ENCODE data around the gene NCAM1. TPM values are rescaled to one million over a fixed set of nuclear protein-coding genes. Genes with fewer than 3 reads are reported as not detected.

NCAM1 gene
- total and polyA plus RNA-seq, 2 donors (not counting 1 experiment from before 2014, with no cell fraction given): 0.17 to 2.6 TPM

- no peak overlapping the region for H2AFZ ChIP-seq (ENCODE audit: low read length)
- no peaks in the 10 kb centered on the region for H3K9me3 ChIP-seq (ENCODE audit: control insufficient read depth, insufficient read depth, low read depth, low read length)
- H3K79me2 ChIP-seq (ENCODE audit: control insufficient read depth, insufficient read depth, low read length): no peaks in the 10 kb centered on the region
- H3K4me2 ChIP-seq (ENCODE audit: extremely low read depth, insufficient read depth, low read length): no peak overlapping the region
- H3K9ac ChIP-seq (ENCODE audit: insufficient read depth, low read length): no peak overlapping the region
- no peaks in the 10 kb centered on the region for H4K20me1 ChIP-seq (ENCODE audit: control insufficient read depth, extremely low read depth, insufficient read depth, low read length)
- no peaks in the 10 kb centered on the region for H3K4me1 ChIP-seq (ENCODE audit: control insufficient read depth, extremely low read depth, insufficient read depth, low read length)
- H3K36me3 ChIP-seq (ENCODE audit: control insufficient read depth, insufficient read depth, low read length): no peaks in the 10 kb centered on the region
- TF ChIP-seq CTCF (conservative IDR thresholded peaks at IDR 0.05 in 1 of 2, IDR thresholded peaks at IDR 0.05 in 1 of 2; ENCODE audit: low read depth in 1 of 2, low read length in 2 of 2) (no peak), EZH2 (IDR thresholded peaks at IDR 0.05; ENCODE audit: low read length, missing control alignments) (no peak)
- no peaks in the 10 kb centered on the region for H3K27me3 ChIP-seq (ENCODE audit: control insufficient read depth, insufficient read depth, low read length)
- no peak for DNase-seq (ENCODE audit: low read depth in 2 of 2)
- H3K27ac ChIP-seq (ENCODE audit: insufficient read depth, low read length): no peak overlapping the region
- no peak overlapping the region for H3K4me3 ChIP-seq (replicated peaks in 1 of 4; ENCODE audit: control extremely low read depth in 1 of 4, insufficient read depth in 1 of 4, low read depth in 3 of 4, low read length in 4 of 4)
Observed at GRCh38 chr11:113091481-113091780, 130.2 kb downstream of the NCAM1 start.

- no peaks in the 10 kb centered on the region for H3K27me3 ChIP-seq (ENCODE audit: control insufficient read depth, insufficient read depth, low read length)
- DNase-seq (ENCODE audit: low read depth in 2 of 2): no peak
- no peaks in the 10 kb centered on the region for H3K4me1 ChIP-seq (ENCODE audit: control insufficient read depth, extremely low read depth, insufficient read depth, low read length)
- H3K9me3 ChIP-seq (ENCODE audit: control insufficient read depth, insufficient read depth, low read depth, low read length): no peaks in the 10 kb centered on the region
- H4K20me1 ChIP-seq (ENCODE audit: control insufficient read depth, extremely low read depth, insufficient read depth, low read length): no peaks in the 10 kb centered on the region
- no peak overlapping the region for H3K27ac ChIP-seq (ENCODE audit: insufficient read depth, low read length)
- no peaks in the 10 kb centered on the region for H3K36me3 ChIP-seq (ENCODE audit: control insufficient read depth, insufficient read depth, low read length)
- H2AFZ ChIP-seq (ENCODE audit: low read length): no peak overlapping the region
- TF ChIP-seq CTCF (conservative IDR thresholded peaks at IDR 0.05 in 1 of 2, IDR thresholded peaks at IDR 0.05 in 1 of 2; ENCODE audit: low read depth in 1 of 2, low read length in 2 of 2) (no peak), EZH2 (IDR thresholded peaks at IDR 0.05; ENCODE audit: low read length, missing control alignments) (no peak)
- no peak overlapping the region for H3K4me3 ChIP-seq (replicated peaks in 1 of 4; ENCODE audit: control extremely low read depth in 1 of 4, insufficient read depth in 1 of 4, low read depth in 3 of 4, low read length in 4 of 4)
- no peaks in the 10 kb centered on the region for H3K79me2 ChIP-seq (ENCODE audit: control insufficient read depth, insufficient read depth, low read length)
- H3K4me2 ChIP-seq (ENCODE audit: extremely low read depth, insufficient read depth, low read length): no peak overlapping the region
- H3K9ac ChIP-seq (ENCODE audit: insufficient read depth, low read length): no peak overlapping the region
Observed at GRCh38 chr11:113096648-113097047, 135.4 kb downstream of the NCAM1 start.

GRCh38 chr11:113103932-113104690, 142.9 kb downstream of the NCAM1 start:
- no peaks in the 10 kb centered on the region for H3K79me2 ChIP-seq (ENCODE audit: control insufficient read depth, insufficient read depth, low read length)
- no peaks in the 10 kb centered on the region for H3K9me3 ChIP-seq (ENCODE audit: control insufficient read depth, insufficient read depth, low read depth, low read length)
- no peak overlapping the region for H3K27ac ChIP-seq (ENCODE audit: insufficient read depth, low read length)
- no peak overlapping the region for H3K9ac ChIP-seq (ENCODE audit: insufficient read depth, low read length)
- no peak overlapping the region for H3K4me3 ChIP-seq (replicated peaks in 1 of 4; ENCODE audit: control extremely low read depth in 1 of 4, insufficient read depth in 1 of 4, low read depth in 3 of 4, low read length in 4 of 4)
- no peaks in the 10 kb centered on the region for H3K4me1 ChIP-seq (ENCODE audit: control insufficient read depth, extremely low read depth, insufficient read depth, low read length)
- no peak for TF ChIP-seq CTCF (conservative IDR thresholded peaks at IDR 0.05 in 1 of 2, IDR thresholded peaks at IDR 0.05 in 1 of 2; ENCODE audit: low read depth in 1 of 2, low read length in 2 of 2)
- TF ChIP-seq EZH2 (IDR thresholded peaks at IDR 0.05; ENCODE audit: low read length, missing control alignments): no peak
- H3K4me2 ChIP-seq (ENCODE audit: extremely low read depth, insufficient read depth, low read length): no peak overlapping the region
- H3K36me3 ChIP-seq (ENCODE audit: control insufficient read depth, insufficient read depth, low read length): no peaks in the 10 kb centered on the region
- no peaks in the 10 kb centered on the region for H4K20me1 ChIP-seq (ENCODE audit: control insufficient read depth, extremely low read depth, insufficient read depth, low read length)
- DNase-seq (ENCODE audit: low read depth in 2 of 2): no peak
- no peaks in the 10 kb centered on the region for H3K27me3 ChIP-seq (ENCODE audit: control insufficient read depth, insufficient read depth, low read length)
- H2AFZ ChIP-seq (ENCODE audit: low read length): no peak overlapping the region

Measured in fibroblast of lung (primary cell).